ENCODE results near the gene LGR6. TPM values are rescaled to one million over a fixed set of nuclear protein-coding genes. Genes with fewer than 3 reads are reported as not detected.

The LGR6 gene
- total and polyA plus RNA-seq, 10 of the 15 experiments (the other 5 are each of a cell fraction or from before 2014, with no cell fraction given): not detected

DNA sequence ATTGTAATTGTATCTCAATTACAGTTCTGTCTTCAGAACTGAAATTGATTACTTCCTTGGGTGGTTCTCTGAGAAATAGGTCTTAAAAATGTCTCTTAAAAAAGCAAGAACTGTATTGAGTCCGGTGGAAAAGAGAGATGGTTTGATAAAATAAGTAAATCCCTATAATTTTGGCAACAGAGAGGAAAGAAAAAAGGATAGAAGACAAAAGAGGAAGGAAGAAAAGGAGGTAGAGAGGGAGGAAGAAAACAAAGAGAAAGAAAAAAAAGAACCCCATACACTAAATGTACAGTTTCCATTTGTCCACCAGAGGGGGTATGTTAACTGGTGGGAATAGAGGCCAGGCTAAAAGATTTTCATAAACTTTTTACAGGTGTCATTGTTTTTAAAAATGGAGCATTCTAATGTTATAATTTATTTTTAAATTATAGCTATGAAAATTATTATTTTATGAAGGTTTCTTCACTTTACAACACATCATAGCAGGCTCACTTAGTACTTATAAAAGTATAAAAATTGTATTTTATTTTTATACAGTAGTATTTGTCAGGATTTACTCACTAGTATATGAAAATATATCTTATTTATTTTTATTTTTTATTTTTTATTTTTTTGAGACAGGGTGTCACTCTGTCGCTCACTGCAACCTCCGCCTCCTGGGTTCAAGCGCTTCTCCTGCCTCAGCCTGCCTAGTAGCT lies 150.2 kb downstream of the LGR6 start (continued):
- TF ChIP-seq, protein P1, sequence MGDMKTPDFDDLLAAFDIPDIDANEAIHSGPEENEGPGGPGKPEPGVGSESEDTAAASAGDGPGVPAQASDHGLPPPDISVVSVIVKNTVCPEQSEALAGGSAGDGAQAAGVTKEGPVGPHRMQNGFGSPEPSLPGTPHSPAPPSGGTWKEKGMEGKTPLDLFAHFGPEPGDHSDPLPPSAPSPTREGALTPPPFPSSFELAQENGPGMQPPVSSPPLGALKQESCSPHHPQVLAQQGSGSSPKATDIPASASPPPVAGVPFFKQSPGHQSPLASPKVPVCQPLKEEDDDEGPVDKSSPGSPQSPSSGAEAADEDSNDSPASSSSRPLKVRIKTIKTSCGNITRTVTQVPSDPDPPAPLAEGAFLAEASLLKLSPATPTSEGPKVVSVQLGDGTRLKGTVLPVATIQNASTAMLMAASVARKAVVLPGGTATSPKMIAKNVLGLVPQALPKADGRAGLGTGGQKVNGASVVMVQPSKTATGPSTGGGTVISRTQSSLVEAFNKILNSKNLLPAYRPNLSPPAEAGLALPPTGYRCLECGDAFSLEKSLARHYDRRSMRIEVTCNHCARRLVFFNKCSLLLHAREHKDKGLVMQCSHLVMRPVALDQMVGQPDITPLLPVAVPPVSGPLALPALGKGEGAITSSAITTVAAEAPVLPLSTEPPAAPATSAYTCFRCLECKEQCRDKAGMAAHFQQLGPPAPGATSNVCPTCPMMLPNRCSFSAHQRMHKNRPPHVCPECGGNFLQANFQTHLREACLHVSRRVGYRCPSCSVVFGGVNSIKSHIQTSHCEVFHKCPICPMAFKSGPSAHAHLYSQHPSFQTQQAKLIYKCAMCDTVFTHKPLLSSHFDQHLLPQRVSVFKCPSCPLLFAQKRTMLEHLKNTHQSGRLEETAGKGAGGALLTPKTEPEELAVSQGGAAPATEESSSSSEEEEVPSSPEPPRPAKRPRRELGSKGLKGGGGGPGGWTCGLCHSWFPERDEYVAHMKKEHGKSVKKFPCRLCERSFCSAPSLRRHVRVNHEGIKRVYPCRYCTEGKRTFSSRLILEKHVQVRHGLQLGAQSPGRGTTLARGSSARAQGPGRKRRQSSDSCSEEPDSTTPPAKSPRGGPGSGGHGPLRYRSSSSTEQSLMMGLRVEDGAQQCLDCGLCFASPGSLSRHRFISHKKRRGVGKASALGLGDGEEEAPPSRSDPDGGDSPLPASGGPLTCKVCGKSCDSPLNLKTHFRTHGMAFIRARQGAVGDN (IDR thresholded peaks at IDR 0.05): no peak
- no peak for TF ChIP-seq MYB (IDR thresholded peaks at IDR 0.05; ENCODE audit: borderline replicate concordance, low read depth, low read length)
- TF ChIP-seq RB1 (IDR thresholded peaks at IDR 0.05; ENCODE audit: borderline replicate concordance): no peak
- TF ChIP-seq POLR2AphosphoS5 (IDR thresholded peaks at IDR 0.05; ENCODE audit: low read length): no peak
- no peak for TF ChIP-seq PAX5 (IDR thresholded peaks at IDR 0.05; ENCODE audit: borderline replicate concordance, low read depth, low read length)
- TF ChIP-seq TAF1 (IDR thresholded peaks at IDR 0.05; ENCODE audit: borderline replicate concordance, low read depth, low read length): no peak
- no peak for TF ChIP-seq POU2F2 (IDR thresholded peaks at IDR 0.05; ENCODE audit: borderline replicate concordance, low read depth, low read length)
- TF ChIP-seq ASH2L (IDR thresholded peaks at IDR 0.05; ENCODE audit: borderline replicate concordance, low read depth): no peak
- TF ChIP-seq MEF2A (IDR thresholded peaks at IDR 0.05; ENCODE audit: insufficient read depth, low read depth, low read length): no peak
- TF ChIP-seq CHD4 (IDR thresholded peaks at IDR 0.05): no peak
- no peak for TF ChIP-seq MYC (IDR thresholded peaks at IDR 0.05; ENCODE audit: insufficient read depth, insufficient read length, insufficient replicate concordance, low read length, severe bottlenecking)
- TF ChIP-seq MLLT1 (IDR thresholded peaks at IDR 0.05): 0 out of 2 replicates have a peak, but pooled peaks have one; percentile 31
- TF ChIP-seq ZNF24 (IDR thresholded peaks at IDR 0.05): no peak
- TF ChIP-seq SMC3 (IDR thresholded peaks at IDR 0.05; ENCODE audit: borderline replicate concordance, low read length): peak; percentile 71; the same call in 1 of the 2 replicates
- TF ChIP-seq RCOR1 (conservative IDR thresholded peaks at IDR 0.05; ENCODE audit: low read depth, low read length): no peak
- no peak for TF ChIP-seq PAX8 (IDR thresholded peaks at IDR 0.05)
- no peak for TF ChIP-seq HDAC6 (IDR thresholded peaks at IDR 0.05; ENCODE audit: unreplicated experiment)
- TF ChIP-seq FOXM1 (IDR thresholded peaks at IDR 0.05; ENCODE audit: low read depth, low read length): no peak
- TF ChIP-seq RAD21 (IDR thresholded peaks at IDR 0.05; ENCODE audit: insufficient read depth, low read depth, low read length): peak; percentile 78
- TF ChIP-seq SMAD1 (IDR thresholded peaks at IDR 0.05; ENCODE audit: low read depth, partially characterized antibody): peak; percentile 28
- no peak for TF ChIP-seq ZBED1 (IDR thresholded peaks at IDR 0.05; ENCODE audit: borderline replicate concordance)
- TF ChIP-seq, protein P2, sequence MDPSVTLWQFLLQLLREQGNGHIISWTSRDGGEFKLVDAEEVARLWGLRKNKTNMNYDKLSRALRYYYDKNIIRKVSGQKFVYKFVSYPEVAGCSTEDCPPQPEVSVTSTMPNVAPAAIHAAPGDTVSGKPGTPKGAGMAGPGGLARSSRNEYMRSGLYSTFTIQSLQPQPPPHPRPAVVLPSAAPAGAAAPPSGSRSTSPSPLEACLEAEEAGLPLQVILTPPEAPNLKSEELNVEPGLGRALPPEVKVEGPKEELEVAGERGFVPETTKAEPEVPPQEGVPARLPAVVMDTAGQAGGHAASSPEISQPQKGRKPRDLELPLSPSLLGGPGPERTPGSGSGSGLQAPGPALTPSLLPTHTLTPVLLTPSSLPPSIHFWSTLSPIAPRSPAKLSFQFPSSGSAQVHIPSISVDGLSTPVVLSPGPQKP (IDR thresholded peaks at IDR 0.05; ENCODE audit: low read depth, low read length): no peak
- no peak for TF ChIP-seq RFX5 (IDR thresholded peaks at IDR 0.05; ENCODE audit: low read depth, low read length)
- no peak for TF ChIP-seq ZNF217 (IDR thresholded peaks at IDR 0.05)
- no peak for TF ChIP-seq BRCA1 (IDR thresholded peaks at IDR 0.05; ENCODE audit: low read depth, low read length)
- TF ChIP-seq SUPT20H (IDR thresholded peaks at IDR 0.05; ENCODE audit: borderline replicate concordance, control insufficient read depth, low read depth, low read length): no peak
